Ishikawa (cell line): ENCODE results near the gene ATP1A3.

Source experiments
- CEBPB ChIP-seq: IDR thresholded peaks from 2 replicates; pipeline ENCODE4 v1.6.1; 2012
- CREB1 ChIP-seq: IDR thresholded peaks from 2 replicates; pipeline ENCODE4 v1.6.1; 2012; ENCODE audit warnings: low read depth
- EGR1 ChIP-seq: IDR thresholded peaks from 2 replicates; pipeline ENCODE4 v1.6.1; 2012
- EP300 ChIP-seq: IDR thresholded peaks from 2 replicates; pipeline ENCODE4 v1.6.1; 2012; ENCODE audit warnings: borderline replicate concordance
- FOXM1 ChIP-seq: IDR thresholded peaks from 2 replicates; pipeline ENCODE4 v1.6.1; 2012; ENCODE audit warnings: low read depth, borderline replicate concordance
- NFIC ChIP-seq: IDR thresholded peaks from 2 replicates; pipeline ENCODE4 v1.6.1; 2012
- RAD21 ChIP-seq: IDR thresholded peaks from 2 replicates; pipeline ENCODE4 v1.6.1; 2012; ENCODE audit warnings: low read depth
- TAF1 ChIP-seq: IDR thresholded peaks from 2 replicates; pipeline ENCODE4 v1.6.1; 2012; ENCODE audit warnings: low read depth, mild to moderate bottlenecking
- TCF12 ChIP-seq: IDR thresholded peaks from 2 replicates; pipeline ENCODE4 v1.6.1; 2012; ENCODE audit warnings: low read depth
- TEAD4 ChIP-seq: IDR thresholded peaks from 2 replicates; pipeline ENCODE4 v1.6.1; 2012
- USF1 ChIP-seq: IDR thresholded peaks from 2 replicates; pipeline ENCODE4 v1.6.1; 2012
- YY1 ChIP-seq: IDR thresholded peaks from 2 replicates; pipeline ENCODE4 v1.6.1; 2012; ENCODE audit warnings: low read depth
- ZBTB7A ChIP-seq: IDR thresholded peaks from 2 replicates; pipeline ENCODE4 v1.6.1; 2012; ENCODE audit warnings: low read depth
- TF ChIP-seq, protein P1 (sequence below): IDR thresholded peaks from 2 replicates; pipeline ENCODE4 v1.6.1; 2012
- TF ChIP-seq, protein P2 (sequence below): IDR thresholded peaks from 2 replicates; pipeline ENCODE4 v1.6.1; 2012; ENCODE audit warnings: low read depth, mild to moderate bottlenecking

ATP1A3 gene

GRCh38 chr19:41930322-41930722 lies 63.7 kb downstream of the ATP1A3 start:
- TF ChIP-seq CREB1 (no peak), FOXM1 (no peak), TEAD4 (no peak), NFIC (no peak), USF1 (no peak), EGR1 (no peak), TCF12 (no peak), CEBPB (no peak), YY1 (no peak), EP300 (no peak), ZBTB7A (no peak), TAF1 (no peak), RAD21 (no peak)
- TF ChIP-seq, protein P1, sequence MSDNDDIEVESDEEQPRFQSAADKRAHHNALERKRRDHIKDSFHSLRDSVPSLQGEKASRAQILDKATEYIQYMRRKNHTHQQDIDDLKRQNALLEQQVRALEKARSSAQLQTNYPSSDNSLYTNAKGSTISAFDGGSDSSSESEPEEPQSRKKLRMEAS: no peak
- TF ChIP-seq, protein P2, sequence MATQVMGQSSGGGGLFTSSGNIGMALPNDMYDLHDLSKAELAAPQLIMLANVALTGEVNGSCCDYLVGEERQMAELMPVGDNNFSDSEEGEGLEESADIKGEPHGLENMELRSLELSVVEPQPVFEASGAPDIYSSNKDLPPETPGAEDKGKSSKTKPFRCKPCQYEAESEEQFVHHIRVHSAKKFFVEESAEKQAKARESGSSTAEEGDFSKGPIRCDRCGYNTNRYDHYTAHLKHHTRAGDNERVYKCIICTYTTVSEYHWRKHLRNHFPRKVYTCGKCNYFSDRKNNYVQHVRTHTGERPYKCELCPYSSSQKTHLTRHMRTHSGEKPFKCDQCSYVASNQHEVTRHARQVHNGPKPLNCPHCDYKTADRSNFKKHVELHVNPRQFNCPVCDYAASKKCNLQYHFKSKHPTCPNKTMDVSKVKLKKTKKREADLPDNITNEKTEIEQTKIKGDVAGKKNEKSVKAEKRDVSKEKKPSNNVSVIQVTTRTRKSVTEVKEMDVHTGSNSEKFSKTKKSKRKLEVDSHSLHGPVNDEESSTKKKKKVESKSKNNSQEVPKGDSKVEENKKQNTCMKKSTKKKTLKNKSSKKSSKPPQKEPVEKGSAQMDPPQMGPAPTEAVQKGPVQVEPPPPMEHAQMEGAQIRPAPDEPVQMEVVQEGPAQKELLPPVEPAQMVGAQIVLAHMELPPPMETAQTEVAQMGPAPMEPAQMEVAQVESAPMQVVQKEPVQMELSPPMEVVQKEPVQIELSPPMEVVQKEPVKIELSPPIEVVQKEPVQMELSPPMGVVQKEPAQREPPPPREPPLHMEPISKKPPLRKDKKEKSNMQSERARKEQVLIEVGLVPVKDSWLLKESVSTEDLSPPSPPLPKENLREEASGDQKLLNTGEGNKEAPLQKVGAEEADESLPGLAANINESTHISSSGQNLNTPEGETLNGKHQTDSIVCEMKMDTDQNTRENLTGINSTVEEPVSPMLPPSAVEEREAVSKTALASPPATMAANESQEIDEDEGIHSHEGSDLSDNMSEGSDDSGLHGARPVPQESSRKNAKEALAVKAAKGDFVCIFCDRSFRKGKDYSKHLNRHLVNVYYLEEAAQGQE: no peak

DNA sequence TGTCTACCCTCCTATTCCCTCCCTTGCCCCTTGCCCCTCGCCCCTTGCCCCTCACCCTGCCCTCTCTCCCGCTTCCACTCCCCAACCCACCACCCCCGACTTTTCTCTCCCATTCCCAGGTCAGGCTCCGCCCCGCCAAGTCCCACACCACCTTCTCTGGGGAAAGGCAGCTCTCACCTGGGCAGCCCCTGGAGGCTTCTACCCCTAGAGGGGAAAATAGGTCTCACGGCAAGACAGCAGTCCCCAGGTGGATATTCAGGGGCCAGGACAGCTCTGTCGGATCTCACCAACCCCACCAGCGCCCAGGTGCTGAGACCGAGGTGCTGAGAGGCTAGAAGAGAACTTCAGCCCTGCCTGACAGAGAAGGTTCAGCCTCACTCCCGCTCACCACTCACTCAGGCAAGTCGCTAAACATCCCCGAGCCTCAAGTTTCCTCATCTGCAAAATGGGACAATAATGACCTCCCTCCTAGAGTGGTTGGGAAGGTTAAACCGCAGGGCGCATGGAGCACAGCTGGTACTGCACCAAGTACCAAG lies 64.4 kb downstream of the ATP1A3 start:
- TF ChIP-seq, protein P2: no peak
- TF ChIP-seq RAD21 (no peak), FOXM1 (no peak), USF1 (no peak), ZBTB7A (no peak), TCF12 (no peak), CEBPB (no peak), TAF1 (no peak), YY1 (no peak), NFIC (no peak), TEAD4 (no peak), EP300 (no peak), EGR1 (no peak), CREB1 (no peak)
- TF ChIP-seq, protein P1: no peak

- TF ChIP-seq CEBPB (no peak), TEAD4 (no peak), NFIC (no peak), ZBTB7A (no peak), EGR1 (no peak), USF1 (no peak), TCF12 (no peak), YY1 (no peak), FOXM1 (no peak), EP300 (no peak), RAD21 (no peak), TAF1 (no peak), CREB1 (no peak)
- TF ChIP-seq, protein P1: no peak
- TF ChIP-seq, protein P2: no peak
Measured at GRCh38 chr19:41928754-41929535, 65.1 kb downstream of the ATP1A3 start.
